Activated CD8-positive, alpha-beta T cell treated with anti-CD3 and anti-CD28 coated beads for 36 hours (primary cell): ENCODE results near the gene TOR1B. TPM values are rescaled to one million over a fixed set of nuclear protein-coding genes. Genes with fewer than 3 reads are reported as not detected.
"Not testable (repeated sequence)": the region's sequence is repeated elsewhere in the genome, so short reads cannot be mapped to it uniquely, and the experiment has no call there.

Experiments
- ATAC-seq: fragments of 200-7000 bp; cut with Tn5 transposase; one replicate; pipeline ENCODE4 v1.10.0; 2021; ENCODE audit warnings: mild to moderate bottlenecking, moderate library complexity
- CTCF ChIA-PET: fragments of 350-600 bp; sonication (Branson Sonifier 250); formaldehyde crosslinking; loops from one replicate; lab custom pipeline; 2021; ENCODE audit warnings: antibody characterized with exemption; lab: Charles Lee
- POLR2A ChIA-PET: fragments of 350-600 bp; sonication (Branson Sonifier 250); formaldehyde crosslinking; loops from one replicate; lab custom pipeline; 2021; ENCODE audit warnings: antibody characterized with exemption; lab: Charles Lee
- DNase-seq: peaks from one replicate; pipeline ENCODE4 v3.0.0-alpha.2; 2020
- H3K27ac Mint-ChIP-seq: one replicate; pipeline ENCODE4 v1.8.0; 2021; ENCODE audit warnings: mild to moderate bottlenecking, mixed read lengths
- H3K27me3 Mint-ChIP-seq: one replicate; pipeline ENCODE4 v1.8.0; 2021; ENCODE audit warnings: mixed read lengths
- H3K36me3 Mint-ChIP-seq: one replicate; pipeline ENCODE4 v1.8.0; 2021; ENCODE audit warnings: low read depth, mixed read lengths
- H3K4me1 Mint-ChIP-seq: one replicate; pipeline ENCODE4 v1.8.0; 2021; ENCODE audit warnings: low read depth, mixed read lengths
- H3K4me3 Mint-ChIP-seq: one replicate; pipeline ENCODE4 v1.8.0; 2021; ENCODE audit warnings: mild to moderate bottlenecking, moderate library complexity, mixed read lengths
- H3K9me3 Mint-ChIP-seq: one replicate; pipeline ENCODE4 v1.8.0; 2021; ENCODE audit warnings: mixed read lengths
- CTCF ChIP-seq: fragments of 200-600 bp; IDR thresholded peaks from one replicate; pipeline ENCODE4 v1.8.0; 2022; ENCODE audit warnings: antibody characterized with exemption, mild to moderate bottlenecking
- intact Hi-C: fragments of 100-400 bp; cut with micrococcal nuclease; formaldehyde crosslinking; loops from one replicate; pipeline ENCODE4 v1.10.0; 2022
- total RNA-seq, 2 experiments: library from RNA; stranded (reverse); gene quantifications; one replicate each; pipeline ENCODE4 v1.2.3, GENCODE V29; 2021

TOR1B gene
- total RNA-seq, 2 experiments from 2014 or later: 18.5 to 19.8 TPM

- CTCF ChIA-PET: interaction anchor here (1.1 to 2.2 kb wide), 3 partner anchors 21 to 33 kb away, joined by 3 to 13 read pairs (median 4); no protein-coding TSS in a partner anchor
- DNase-seq (no peak), ATAC-seq (no peak)
- intact Hi-C loops: no loop called here
- Mint-ChIP-seq H3K4me1 (peaks cover 9% of the 10 kb centered on the region), H3K4me3 (no peak overlapping the region), H3K27me3 (peaks cover 2% of the 10 kb centered on the region), H3K27ac (no peak overlapping the region), H3K36me3 (no peaks in the 10 kb centered on the region), H3K9me3 (no peaks in the 10 kb centered on the region)
- POLR2A ChIA-PET: interaction anchor here (1.1 kb wide), 1 partner anchor 21 kb away, joined by 4 read pairs; no protein-coding TSS in a partner anchor
- TF ChIP-seq CTCF: no peak
These were observed 43.7 kb upstream of the TOR1B start for GRCh38 chr9:129759319-129759718.

GRCh38 chr9:129759804-129760502 is 43.0 kb upstream of the TOR1B start:
- no peak overlapping the region for H3K27ac Mint-ChIP-seq
- ATAC-seq: no peak
- TF ChIP-seq CTCF: no peak
- peaks cover 2% of the 10 kb centered on the region for H3K27me3 Mint-ChIP-seq
- peaks cover 9% of the 10 kb centered on the region for H3K4me1 Mint-ChIP-seq
- no peak overlapping the region for H3K4me3 Mint-ChIP-seq
- ChIA-PET CTCF (interaction anchor here (1.1 to 2.2 kb wide), 3 partner anchors 22 to 33 kb away, joined by 3 to 13 read pairs (median 4); no protein-coding TSS in a partner anchor), POLR2A (interaction anchor here (1.1 kb wide), 1 partner anchor 22 kb away, joined by 4 read pairs; no protein-coding TSS in a partner anchor)
- no peaks in the 10 kb centered on the region for H3K36me3 Mint-ChIP-seq
- intact Hi-C loops: no loop called here
- DNase-seq: no peak
- H3K9me3 Mint-ChIP-seq: no peaks in the 10 kb centered on the region

- H3K27ac Mint-ChIP-seq, intact Hi-C loops, H3K36me3 Mint-ChIP-seq, POLR2A ChIA-PET, H3K4me1 Mint-ChIP-seq, DNase-seq, H3K27me3 Mint-ChIP-seq, H3K4me3 Mint-ChIP-seq, ATAC-seq, H3K9me3 Mint-ChIP-seq: not testable (repeated sequence)
- CTCF ChIA-PET: interaction anchor here (2.2 kb wide), 1 partner anchor 34 kb away, joined by 13 read pairs; no protein-coding TSS in a partner anchor
These were observed 42.2 kb upstream of the TOR1B start for GRCh38 chr9:129760784-129761183.

- no peaks in the 10 kb centered on the region for H3K36me3 Mint-ChIP-seq
- no peak overlapping the region for H3K4me3 Mint-ChIP-seq
- no peaks in the 10 kb centered on the region for H3K27me3 Mint-ChIP-seq
- no peak for TF ChIP-seq CTCF
- peaks cover 9% of the 10 kb centered on the region for H3K4me1 Mint-ChIP-seq
- DNase-seq (no peak), ATAC-seq (no peak)
- intact Hi-C loops: no loop called here
- H3K9me3 Mint-ChIP-seq: no peaks in the 10 kb centered on the region
- ChIA-PET POLR2A (interaction anchor here (1.1 kb wide), 1 partner anchor 15 kb away, joined by 3 read pairs; no protein-coding TSS in a partner anchor), CTCF (interaction anchor here (0.9 kb wide), 1 partner anchor 11 kb away, joined by 3 read pairs; no protein-coding TSS in a partner anchor)
- no peak overlapping the region for H3K27ac Mint-ChIP-seq
These were observed 41.6 kb upstream of the TOR1B start for GRCh38 chr9:129761293-129761900.

DNA sequence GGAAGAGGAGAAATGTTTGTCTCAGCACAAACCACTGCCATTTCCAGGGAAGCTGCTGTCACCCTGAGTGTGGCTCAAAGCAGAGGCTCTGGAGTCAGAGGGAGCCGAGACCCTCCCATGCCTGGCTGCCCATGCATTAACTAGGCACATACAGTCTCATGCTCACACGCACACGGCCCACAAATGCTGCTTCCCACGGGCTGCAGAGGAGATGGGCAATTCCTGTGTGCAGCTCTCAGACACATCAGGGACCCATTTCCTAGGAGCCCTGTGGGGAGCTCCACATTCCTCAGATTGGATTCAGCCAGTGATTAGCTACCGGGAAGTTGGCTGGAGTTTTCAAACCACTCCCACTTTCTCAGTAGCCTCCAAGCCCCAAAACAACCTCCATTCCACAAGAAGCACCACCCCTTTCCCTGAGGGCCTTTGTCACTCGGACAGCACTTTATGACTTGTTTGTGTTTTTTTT is 41.0 kb upstream of the TOR1B start:
- Mint-ChIP-seq H3K27ac (no peak overlapping the region), H3K27me3 (no peaks in the 10 kb centered on the region), H3K4me1 (peaks cover 9% of the 10 kb centered on the region), H3K9me3 (no peaks in the 10 kb centered on the region), H3K36me3 (no peaks in the 10 kb centered on the region), H3K4me3 (no peak overlapping the region)
- TF ChIP-seq CTCF: no peak
- DNase-seq: no peak
- ChIA-PET POLR2A (interaction anchor here (1.1 kb wide), 1 partner anchor 15 kb away, joined by 3 read pairs; no protein-coding TSS in a partner anchor), CTCF (interaction anchor here (0.9 to 1.6 kb wide), 2 partner anchors 11 to 24 kb away, joined by 3 to 4 read pairs; no protein-coding TSS in a partner anchor)
- ATAC-seq: no peak
- intact Hi-C loops: no loop called here

DNA sequence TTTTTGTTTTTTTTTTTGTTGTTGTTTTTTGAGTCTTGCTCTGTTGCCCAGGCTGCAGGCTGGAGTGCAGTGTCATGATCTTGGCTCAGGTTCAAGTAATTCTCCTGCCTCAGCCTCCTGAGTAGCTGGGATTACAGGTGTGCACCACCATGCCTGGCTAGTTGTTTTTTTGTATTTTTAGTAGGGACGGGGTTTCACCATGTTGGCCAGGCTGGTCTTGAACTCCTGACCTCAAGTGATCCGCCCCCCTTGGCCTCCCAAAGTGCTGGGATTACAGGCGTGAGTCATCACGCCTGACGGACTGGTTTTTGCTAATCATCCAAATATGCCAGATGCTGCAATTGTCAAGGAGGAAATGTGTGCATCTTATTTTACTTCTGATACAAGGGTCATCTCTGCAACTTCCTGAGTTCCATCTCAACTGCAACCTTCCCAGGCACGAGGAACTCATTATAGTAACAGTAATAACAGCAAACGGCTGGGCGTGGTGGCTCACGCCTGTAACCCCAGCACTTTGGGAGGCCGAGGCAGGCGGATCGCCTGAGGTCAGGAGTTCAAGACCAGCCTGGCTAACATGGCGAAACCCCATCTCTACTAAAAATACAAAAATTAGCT is 40.5 kb upstream of the TOR1B start:
- POLR2A ChIA-PET: interaction anchor here (1.1 kb wide), 1 partner anchor 14 kb away, joined by 3 read pairs; no protein-coding TSS in a partner anchor
- H3K9me3 Mint-ChIP-seq, H3K27me3 Mint-ChIP-seq, H3K4me3 Mint-ChIP-seq, DNase-seq, H3K27ac Mint-ChIP-seq, ATAC-seq, intact Hi-C loops, H3K36me3 Mint-ChIP-seq, H3K4me1 Mint-ChIP-seq: not testable (repeated sequence)
- CTCF ChIA-PET: interaction anchor here (0.9 to 1.6 kb wide), 3 partner anchors 10 to 36 kb away, joined by 3 to 5 read pairs (median 4); no protein-coding TSS in a partner anchor
